ENCODE measurements around the gene TPRG1. TPM values are rescaled to one million over a fixed set of nuclear protein-coding genes. Genes with fewer than 3 reads are reported as not detected.

TPRG1 gene
- total and polyA plus RNA-seq, 2 of the 4 experiments (the other 2 are of a cell fraction) = 0.17 TPM; not detected in 1

GRCh38 chr3:189278221-189278620 lies 106.5 kb downstream of the TPRG1 start:
- no peaks in the 10 kb centered on the region for H3K27me3 ChIP-seq (ENCODE audit: control insufficient read depth, insufficient read depth, low read length)
- in situ Hi-C loops (cut with MboI; ENCODE audit: low sequenced_read_pairs) (no loop called here), dilution Hi-C loops (cut with HindIII; ENCODE audit: low sequenced_read_pairs, unreplicated experiment) (no loop called here), intact Hi-C loops (cut with micrococcal nuclease) (no loop called here)
- no peak overlapping the region for H2BK5ac ChIP-seq (ENCODE audit: low read depth, low read length, poor library complexity, severe bottlenecking)
- ChIA-PET POLR2A (ENCODE audit: unreplicated experiment) (no interaction called here), CTCF (interaction anchor here (0.6 kb wide), 1 partner anchor 120 kb away, joined by 3 read pairs; no protein-coding TSS in a partner anchor)
- no peak overlapping the region for H3K27ac ChIP-seq (ENCODE audit: insufficient read depth, low read length)
- H3K4me2 ChIP-seq (ENCODE audit: low read depth, low read length) = no peak overlapping the region
- H3K23ac ChIP-seq (ENCODE audit: low read depth, low read length) = no peak overlapping the region
- no peak overlapping the region for H3K4ac ChIP-seq (ENCODE audit: low read depth, low read length)
- H4K91ac ChIP-seq (ENCODE audit: insufficient read depth, low read depth, low read length) = no peak overlapping the region
- whole genome bisulfite sequencing, 2 experiments (ENCODE audit: extremely low coverage in 2 of 2, insufficient read length in 1 of 2) = no CpG with 5 or more reads among the region's 3 CpGs
- TF ChIP-seq MAFK (IDR thresholded peaks at IDR 0.05; ENCODE audit: low read depth, low read length) (no peak), BHLHE40 (IDR thresholded peaks at IDR 0.05; ENCODE audit: low read depth, low read length) (no peak), NFE2L2 (IDR thresholded peaks at IDR 0.05; ENCODE audit: low read depth, low read length) (no peak), POLR2A (IDR thresholded peaks at IDR 0.05; ENCODE audit: low read depth, low read length) (no peak), SMC3 (IDR thresholded peaks at IDR 0.05; ENCODE audit: low read depth, low read length) (no peak), MXI1 (IDR thresholded peaks at IDR 0.05; ENCODE audit: borderline replicate concordance, low read depth, low read length) (no peak), RAD21 (IDR thresholded peaks at IDR 0.05; ENCODE audit: low read length) (no peak), RCOR1 (IDR thresholded peaks at IDR 0.05; ENCODE audit: insufficient replicate concordance, low read length) (no peak), CHD1 (IDR thresholded peaks at IDR 0.05; ENCODE audit: low read depth, low read length) (no peak), CTCF (conservative IDR thresholded peaks at IDR 0.05; ENCODE audit: low read depth, low read length) (no peak), CEBPB (IDR thresholded peaks at IDR 0.05; ENCODE audit: low read depth, low read length) (no peak), ELK1 (IDR thresholded peaks at IDR 0.05; ENCODE audit: borderline replicate concordance, low read depth, low read length) (no peak), FOS (IDR thresholded peaks at IDR 0.05; ENCODE audit: low read depth, low read length) (no peak), USF2 (IDR thresholded peaks at IDR 0.05; ENCODE audit: low read depth, low read length) (no peak), RFX5 (IDR thresholded peaks at IDR 0.05; ENCODE audit: low read depth, low read length) (no peak), MAZ (IDR thresholded peaks at IDR 0.05; ENCODE audit: borderline replicate concordance, low read depth, low read length) (no peak)
- H3K9ac ChIP-seq (ENCODE audit: low read depth, low read length) = no peak overlapping the region
- no peak overlapping the region for H2BK120ac ChIP-seq (ENCODE audit: low read depth, low read length)
- H2AK9ac ChIP-seq (replicated peaks; ENCODE audit: low read depth, low read length, poor library complexity) = no peak overlapping the region
- no TSS peak for BruUV-seq (replicated peaks)
- H2AK5ac ChIP-seq (ENCODE audit: low read depth, low read length) = no peak overlapping the region
- DNase-seq = no peak
- no peak overlapping the region for H4K8ac ChIP-seq (ENCODE audit: low read depth in 2 of 2, low read length in 2 of 2)
- peaks cover 3% of the 10 kb centered on the region; the same call in 1 of the 2 replicates for H3K4me1 ChIP-seq (ENCODE audit: control insufficient read depth, insufficient read depth, low read length)
- no peak overlapping the region for H4K5ac ChIP-seq (ENCODE audit: low read depth, low read length)
- no peak overlapping the region for H3K18ac ChIP-seq (ENCODE audit: low read depth, low read length)
- H3K56ac ChIP-seq (ENCODE audit: extremely low read depth, insufficient read depth, low read length) = no peak overlapping the region
- H2BK15ac ChIP-seq (ENCODE audit: low read depth, low read length) = no peak overlapping the region
- H3K9me1 ChIP-seq (ENCODE audit: insufficient read depth, low read length) = no peaks in the 10 kb centered on the region; the same call in 1 of the 2 replicates
- no peak overlapping the region for H2AFZ ChIP-seq (replicated peaks; ENCODE audit: low read length, poor library complexity)
- no peak for ATAC-seq (ENCODE audit: low read depth)
- no peaks in the 10 kb centered on the region for H3K36me3 ChIP-seq (ENCODE audit: control insufficient read depth, insufficient read depth, low read length)
- H3K14ac ChIP-seq (replicated peaks; ENCODE audit: low read depth, low read length) = no peak overlapping the region
- H3K4me3 ChIP-seq (ENCODE audit: insufficient read depth, low read depth, low read length) = no peak overlapping the region
- no peaks in the 10 kb centered on the region for H4K20me1 ChIP-seq (ENCODE audit: insufficient read depth, low read length)
- no peaks in the 10 kb centered on the region for H3K9me3 ChIP-seq (ENCODE audit: control insufficient read depth, insufficient read depth, low read length)
- H3K79me1 ChIP-seq (ENCODE audit: low read depth in 1 of 2, low read length in 2 of 2) = no peaks in the 10 kb centered on the region
- no peak overlapping the region for H2BK20ac ChIP-seq (ENCODE audit: low read depth, low read length)
